Stimulated activated CD8-positive, alpha-beta memory T cell treated with anti-CD3 and anti-CD28 coated beads, Interleukin-4, amount 100 ng/mL, for 48 hours (primary cell): ENCODE results near the gene HS6ST3.

ENCODE experiments used
- DNase-seq: peaks from one replicate; pipeline ENCODE4 v3.0.0-alpha.2; 2020

HS6ST3 gene

DNA sequence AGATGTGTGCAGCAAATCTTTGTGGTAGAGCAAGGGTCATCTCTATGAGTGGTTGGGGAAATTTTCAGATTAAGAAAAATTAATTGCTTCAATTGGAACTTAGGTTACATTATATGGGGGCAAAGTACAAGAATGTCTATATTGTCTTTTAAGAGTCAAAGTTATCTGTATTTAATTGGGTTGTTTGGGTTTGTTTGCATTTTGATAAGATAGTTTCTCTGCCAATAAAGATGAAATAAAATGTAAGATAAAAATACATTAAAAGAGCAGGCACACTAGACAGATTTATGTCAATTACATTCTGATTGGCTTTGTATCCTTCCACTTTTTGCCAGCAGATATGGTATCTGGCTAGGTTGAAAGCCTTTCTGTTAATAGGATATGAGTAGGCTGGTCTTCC, 587.1 kb downstream of the HS6ST3 start:
- DNase-seq, result no peak

DNA sequence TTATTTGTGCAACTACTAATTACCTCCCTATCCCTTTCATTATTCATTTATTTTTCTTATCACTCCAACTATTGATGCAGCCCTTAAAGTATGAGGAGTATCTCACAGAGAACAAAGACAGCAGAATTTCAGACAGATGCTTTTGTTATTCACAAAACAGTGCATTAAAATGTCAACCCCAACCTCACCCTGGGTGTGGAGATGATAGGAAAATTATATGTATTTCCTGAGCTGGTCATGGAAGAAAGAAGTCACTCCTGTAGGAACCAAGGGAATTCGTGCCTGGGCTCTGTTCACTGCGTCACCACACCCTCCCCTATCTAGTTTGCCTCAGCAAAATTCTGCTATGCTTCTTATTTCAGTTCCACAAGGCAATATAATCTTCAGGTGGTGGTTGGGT, 588.9 kb downstream of the HS6ST3 start:
- DNase-seq, result no peak

DNA sequence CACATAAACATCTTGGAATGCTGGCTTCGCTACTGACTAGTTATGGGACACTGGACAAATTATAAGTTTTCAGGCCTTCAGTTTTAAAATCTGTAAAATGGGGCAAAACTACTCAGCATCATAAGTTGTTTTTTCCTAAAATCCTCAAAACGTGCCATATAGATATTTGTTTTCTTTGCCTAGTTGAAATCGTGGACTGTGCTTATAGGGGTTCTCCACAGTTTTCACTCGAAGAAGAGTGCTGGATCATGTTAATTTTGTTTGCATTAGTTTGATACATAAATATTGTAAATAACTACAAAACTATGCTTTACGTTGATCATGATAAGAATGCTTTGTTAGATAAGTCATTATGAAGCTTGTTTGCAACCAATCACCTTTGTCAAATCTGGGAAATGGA, 591.0 kb downstream of the HS6ST3 start:
- DNase-seq, result no peak

DNA sequence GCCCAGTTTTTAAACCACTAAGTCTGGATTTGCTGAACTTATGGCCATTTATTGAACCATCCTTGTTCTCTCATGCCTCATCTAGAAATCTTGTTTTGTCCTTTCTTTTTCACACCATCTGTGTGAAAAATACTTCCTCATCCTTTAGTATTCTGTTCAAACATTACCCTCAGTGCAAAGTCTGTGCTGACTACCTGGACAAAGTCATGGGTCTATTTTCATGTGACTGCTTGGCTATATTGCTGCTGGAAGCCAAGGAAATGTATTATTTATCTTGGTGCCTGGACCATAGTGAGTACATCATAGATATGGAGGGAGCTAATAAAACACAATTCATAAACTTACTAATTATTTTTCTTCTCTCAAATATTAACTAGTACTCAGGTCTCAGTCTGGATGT, 591.9 kb downstream of the HS6ST3 start:
- DNase-seq, result no peak

DNA sequence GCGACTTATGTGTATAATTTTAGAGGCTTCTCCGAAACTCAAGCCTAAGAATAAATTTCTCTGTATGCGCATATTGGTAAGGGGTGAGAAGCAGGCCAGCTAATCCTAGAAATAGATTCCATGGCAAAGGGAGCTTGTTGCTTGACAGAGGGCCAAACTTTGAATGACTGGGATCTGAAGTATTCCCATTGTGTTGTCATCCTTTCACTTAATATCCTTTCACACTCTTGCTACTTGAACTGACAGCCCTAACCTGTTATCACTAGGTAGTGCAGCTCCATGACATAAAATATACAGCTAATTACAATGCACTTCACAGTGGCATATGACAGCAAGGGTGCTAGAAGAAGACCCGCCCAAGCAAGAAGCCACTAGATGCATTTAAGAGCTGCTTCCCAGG, 594.6 kb downstream of the HS6ST3 start:
- DNase-seq, result no peak

DNA sequence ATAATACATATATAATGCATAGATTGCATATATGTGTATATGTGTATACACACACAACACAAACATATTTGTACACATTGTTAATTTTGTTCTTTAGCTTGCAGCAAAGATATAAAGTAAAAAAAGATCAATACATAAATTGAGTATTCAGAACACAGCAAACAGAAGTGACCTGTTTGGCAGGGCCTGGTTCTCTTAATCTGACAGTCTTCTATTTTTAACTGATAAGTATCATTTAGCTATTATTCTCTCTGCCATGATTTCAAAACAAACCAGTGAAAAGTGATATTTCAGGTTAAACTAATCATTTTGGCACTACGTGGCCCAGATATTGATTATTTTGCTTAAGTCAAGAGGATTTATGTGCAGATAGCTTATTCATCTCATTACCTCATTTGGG, 595.0 kb downstream of the HS6ST3 start:
- no peak for DNase-seq

DNA sequence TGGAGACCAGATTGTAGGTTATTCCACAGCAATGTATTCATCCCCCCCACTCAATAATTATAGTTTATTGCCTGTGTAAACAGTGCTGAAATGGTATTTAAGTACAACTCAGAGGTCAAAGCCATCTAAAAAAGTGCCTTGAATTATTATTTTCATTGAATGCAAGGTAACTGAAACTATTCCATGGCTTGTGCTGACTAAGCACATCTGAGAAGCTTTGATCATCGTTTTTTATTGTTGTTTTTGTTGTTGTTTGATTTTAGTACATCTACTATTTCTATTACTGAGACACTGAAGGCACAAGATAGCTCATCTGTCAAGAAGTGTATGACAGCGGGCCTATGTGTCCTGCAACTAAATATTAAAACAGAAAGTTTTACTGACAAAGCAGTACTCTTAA, 596.4 kb downstream of the HS6ST3 start:
- no peak for DNase-seq

DNA sequence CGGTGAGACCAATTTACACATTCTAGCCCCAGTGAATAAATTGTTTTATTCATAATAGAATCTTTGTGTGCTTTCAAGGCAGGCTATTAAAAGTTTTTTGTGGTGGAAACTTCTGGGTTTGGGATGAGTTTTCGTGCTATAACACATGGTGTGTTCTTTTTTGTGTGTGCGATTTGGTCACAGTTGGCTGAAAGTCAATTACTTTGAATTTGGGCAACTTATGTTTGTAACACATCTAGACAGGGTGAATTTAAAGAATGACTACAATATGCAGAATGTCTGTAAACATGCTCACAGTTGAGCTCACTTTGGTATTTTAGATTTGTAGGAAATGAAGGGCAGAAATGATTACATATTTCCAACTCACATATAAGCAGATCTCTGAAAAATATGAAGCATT, 597.3 kb downstream of the HS6ST3 start:
- no peak for DNase-seq

DNA sequence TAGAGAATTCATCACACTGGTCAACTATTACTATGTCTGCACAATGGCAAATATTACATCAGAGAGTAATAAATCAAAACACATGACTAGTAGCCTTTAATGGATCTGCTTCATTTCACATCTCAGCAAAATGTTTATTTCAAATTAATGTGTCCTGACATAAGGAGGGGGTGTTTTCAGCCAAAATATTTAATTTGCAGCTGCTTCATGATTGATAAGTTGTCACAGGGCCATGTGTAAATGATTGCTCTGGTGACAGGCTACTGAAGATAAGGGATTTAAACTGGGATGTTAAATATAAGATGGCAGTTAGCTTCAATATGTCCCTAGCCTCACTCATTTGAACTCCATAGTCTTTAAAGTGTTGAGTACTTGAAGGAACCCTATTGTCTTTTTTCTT, 601.1 kb downstream of the HS6ST3 start:
- DNase-seq, result no peak

DNA sequence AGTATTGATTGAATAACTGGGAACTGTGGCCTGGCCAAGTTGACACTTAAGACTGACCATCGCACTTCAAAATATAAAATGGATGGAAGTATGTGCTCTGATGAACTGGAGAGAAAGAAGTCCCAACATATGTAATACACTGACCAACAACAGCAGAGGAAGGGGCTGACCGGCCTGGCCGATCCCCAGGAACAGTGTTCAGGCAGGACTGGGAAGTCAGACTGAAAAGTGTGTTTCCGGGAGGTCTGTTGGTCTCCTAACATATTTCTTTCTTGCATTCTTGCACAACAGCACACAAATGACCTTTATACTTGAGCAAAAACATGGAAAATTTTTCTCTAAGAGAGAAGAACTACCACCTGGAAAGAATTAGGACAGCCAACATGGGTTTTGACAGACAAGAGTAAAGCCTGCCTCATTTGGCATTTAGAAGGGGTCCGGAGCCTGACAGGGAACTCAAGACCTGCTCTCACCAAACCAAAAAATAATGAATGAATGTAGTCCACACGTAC, 606.5 kb downstream of the HS6ST3 start:
- no peak for DNase-seq

DNA sequence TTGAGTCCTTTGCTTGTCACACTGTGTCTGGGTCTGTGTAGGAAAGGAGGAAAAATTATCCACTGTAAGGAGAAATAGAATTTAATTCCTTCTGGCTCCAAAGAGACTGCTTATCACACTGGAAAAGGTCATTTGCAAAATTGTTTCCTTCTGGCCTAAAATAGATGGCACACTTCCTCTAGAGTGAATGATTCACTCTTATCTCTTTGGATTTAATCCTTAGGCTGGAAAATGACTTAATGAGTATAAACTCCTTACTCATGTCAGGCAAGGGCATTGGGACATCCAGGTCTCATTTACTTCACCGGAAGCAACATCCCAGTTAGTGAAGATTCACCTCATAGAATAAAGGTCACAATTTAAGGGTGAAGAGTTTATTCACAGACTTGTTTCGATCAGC, 610.8 kb downstream of the HS6ST3 start:
- no peak for DNase-seq

DNA sequence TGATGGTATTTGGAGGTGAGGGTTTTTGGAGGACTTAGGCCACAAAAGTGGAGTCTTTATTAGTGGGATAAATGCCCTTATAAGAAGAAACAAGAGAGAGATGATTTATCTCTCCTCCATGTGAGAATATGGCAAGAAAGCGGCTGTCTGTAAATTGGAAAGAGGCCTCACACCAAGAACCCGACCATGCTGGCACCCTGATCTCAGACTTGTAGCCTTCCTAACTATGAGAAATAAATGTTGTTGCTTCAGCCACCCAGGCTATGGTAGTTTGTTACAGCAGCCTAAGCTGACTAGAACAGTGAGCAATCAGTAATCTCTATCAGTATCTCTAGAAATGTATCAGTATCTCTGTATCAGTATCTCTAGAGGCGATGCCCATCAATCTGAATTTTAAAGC, 617.2 kb downstream of the HS6ST3 start:
- DNase-seq, result no peak

DNA sequence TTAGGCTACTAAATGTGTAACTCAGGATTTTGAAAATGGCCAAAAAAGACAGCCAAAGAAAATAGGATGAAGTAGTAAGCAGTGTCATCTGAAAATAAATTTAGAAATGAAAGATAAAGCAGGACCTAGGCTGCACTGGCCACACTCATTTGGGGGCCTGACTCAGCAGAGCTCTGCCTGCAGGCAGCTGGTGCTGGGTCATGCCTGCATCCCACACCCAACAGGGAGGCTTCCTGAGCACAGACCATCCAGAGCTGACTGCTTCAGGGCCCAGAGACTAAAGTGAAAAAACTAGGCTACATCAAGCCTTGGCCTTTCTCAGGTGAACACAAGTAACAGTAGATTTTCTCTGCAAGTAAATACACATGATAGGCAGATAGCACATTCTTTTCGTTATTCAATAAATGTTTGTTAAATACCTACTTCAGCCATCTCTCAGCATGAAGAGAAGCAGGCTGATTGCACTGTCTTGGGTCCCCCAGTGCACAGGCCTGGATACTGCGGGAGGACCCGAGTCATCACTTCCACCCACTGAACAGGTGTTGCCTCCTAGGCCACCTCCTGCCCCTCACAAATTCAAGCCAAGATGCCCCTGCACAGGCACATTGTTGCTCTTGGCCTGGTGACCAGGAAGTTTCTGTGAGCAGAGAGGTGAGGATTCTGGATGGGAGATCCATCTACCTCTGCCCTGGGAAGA, 620.4 kb downstream of the HS6ST3 start:
- no peak for DNase-seq

DNA sequence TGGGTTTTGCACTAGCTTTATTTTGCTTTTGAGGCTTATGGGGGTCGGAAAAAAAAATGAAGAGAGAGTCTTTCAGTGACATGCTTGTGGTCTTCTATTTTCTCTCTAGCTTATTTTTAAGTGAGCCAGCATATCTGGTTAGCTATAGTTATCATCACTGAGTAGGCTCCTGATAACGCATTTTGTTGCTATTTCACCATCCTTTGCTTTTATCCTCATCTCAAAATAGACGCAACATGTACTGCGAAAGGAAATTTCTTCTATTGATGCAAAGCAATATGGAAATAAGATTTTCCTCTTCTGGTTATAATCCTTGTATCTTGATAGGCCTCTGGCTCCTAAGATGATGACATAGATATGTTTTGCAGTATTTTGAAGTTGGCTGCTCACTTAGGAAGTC, 630.5 kb downstream of the HS6ST3 start:
- no peak for DNase-seq

DNA sequence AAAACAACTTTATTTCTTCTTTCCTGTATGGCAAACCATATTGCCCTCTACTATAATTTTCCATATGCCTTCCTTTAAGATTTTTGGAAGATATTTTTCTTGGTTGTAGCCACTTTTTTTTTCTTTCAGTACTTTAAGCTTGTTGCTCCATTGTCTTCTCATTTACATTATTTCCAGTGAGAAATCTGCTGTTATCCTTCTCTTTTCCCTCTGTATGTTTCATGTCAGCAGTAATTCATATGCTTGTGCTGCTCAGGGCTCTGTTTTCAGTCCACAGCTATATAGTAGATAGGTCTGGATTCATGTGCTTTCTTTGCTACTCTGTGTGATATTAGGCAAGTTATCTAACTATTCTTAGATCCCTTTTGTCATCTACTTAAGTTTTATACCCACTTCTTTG, 636.7 kb downstream of the HS6ST3 start:
- no peak for DNase-seq

DNA sequence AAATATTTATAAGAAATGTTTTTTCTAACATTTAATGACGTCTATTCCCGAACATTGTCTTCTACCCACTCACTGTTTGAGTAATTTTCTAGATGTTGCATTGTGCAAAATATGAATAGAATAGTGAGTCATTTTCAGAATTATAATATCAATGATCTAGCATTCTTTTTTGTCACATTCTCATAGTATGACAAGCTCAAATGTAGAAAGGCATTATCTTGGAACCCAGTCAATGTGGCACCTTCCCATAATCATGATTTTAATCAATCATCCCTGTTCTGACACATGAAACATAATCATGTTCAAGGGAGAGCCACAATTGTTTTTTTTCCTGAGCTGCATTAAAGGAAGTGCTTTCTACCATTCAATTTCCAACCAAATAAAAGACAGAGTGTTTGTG, 638.6 kb downstream of the HS6ST3 start:
- no peak for DNase-seq

DNA sequence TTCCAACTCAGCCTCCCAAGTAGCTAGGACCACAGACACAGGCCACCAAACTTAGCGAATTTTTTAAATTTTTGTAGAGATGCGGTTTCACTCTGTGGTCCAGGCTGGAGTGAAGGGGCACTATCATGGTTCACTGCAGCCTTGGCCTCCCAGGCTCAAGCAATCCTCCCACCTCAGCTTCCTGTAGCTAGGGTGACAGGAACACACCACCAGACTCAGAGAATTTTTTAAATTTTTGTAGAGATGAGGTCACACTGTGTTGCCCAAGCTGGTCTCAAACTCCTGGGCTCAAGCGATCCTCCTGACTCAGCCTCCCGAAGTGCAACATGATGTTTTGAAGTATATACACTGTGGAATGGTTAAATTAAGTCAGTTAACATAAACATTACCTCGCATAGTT, 640.8 kb downstream of the HS6ST3 start:
- no peak for DNase-seq

DNA sequence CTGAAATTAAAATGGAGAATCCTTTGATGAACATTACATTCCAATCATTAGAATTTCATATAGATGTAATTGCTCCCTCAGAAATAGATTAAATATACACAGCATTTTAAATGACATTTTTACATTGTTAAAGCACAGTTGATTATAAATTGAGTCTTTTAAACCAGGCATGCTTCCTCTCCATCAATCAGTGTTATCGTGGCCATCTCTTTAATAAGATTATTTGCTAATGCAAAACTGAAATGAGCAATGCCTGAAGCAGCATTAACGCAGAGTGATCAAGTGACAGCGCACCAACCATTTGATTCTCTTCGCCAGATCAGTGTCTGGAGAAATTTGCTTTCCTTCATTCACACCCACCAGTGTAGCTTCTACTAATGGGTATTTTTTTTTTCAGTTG, 644.6 kb downstream of the HS6ST3 start:
- DNase-seq, result no peak

DNA sequence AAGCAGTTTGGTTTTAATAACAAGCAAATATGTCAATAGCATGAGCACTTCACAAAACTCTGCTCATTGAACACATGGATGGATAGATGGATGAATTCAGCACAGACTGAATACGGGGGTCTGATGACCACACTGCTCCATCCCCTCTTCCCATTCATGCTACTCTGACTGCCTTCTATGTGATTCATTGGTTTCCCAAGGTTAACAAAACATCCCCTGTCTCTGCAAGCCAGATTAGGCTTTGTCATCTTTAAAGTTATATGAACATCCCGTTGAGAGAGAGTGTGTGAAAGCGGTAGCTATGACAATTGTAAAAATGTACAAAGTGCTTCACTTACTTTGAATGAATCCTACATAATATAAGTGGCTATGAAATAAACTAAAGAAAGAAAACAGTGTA, 651.9 kb downstream of the HS6ST3 start:
- DNase-seq, result no peak

DNA sequence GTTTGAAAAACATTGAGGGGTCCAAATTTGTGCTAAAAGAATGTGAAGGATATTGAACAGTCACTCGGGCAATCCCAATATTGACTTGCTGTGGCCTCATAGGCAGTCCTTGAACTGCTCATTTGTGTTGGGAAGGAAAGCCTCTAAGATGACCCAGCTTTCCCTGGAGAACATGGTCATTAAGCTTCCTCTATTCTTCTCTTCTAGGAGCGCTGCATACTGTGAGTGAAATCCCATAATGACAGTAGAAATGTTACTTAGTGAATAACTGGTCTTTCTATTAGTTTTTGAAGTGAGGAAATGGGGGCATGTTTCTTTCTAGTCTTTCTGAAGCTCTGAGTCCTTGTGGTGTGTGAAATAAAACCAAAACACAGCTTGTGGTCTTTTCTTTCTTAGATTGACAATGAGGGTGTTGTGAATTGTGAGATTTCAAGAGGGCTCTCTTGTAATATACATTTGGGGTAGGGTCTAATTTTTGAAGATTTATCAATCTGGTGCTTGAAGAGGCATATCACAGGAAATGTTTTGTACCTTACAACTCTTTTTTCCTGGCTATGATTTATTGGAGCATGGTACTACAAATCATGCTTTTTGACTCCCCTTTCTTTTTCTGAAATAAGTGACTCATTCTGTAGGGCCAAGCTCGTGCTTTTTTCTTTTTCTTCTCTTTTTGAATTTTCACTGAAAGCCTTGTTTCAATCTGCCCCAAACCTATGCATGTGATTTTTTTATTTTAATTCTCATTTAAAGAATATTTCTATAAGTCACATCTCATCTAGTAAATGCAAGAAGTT, 653.6 kb downstream of the HS6ST3 start:
- DNase-seq, result no peak

DNA sequence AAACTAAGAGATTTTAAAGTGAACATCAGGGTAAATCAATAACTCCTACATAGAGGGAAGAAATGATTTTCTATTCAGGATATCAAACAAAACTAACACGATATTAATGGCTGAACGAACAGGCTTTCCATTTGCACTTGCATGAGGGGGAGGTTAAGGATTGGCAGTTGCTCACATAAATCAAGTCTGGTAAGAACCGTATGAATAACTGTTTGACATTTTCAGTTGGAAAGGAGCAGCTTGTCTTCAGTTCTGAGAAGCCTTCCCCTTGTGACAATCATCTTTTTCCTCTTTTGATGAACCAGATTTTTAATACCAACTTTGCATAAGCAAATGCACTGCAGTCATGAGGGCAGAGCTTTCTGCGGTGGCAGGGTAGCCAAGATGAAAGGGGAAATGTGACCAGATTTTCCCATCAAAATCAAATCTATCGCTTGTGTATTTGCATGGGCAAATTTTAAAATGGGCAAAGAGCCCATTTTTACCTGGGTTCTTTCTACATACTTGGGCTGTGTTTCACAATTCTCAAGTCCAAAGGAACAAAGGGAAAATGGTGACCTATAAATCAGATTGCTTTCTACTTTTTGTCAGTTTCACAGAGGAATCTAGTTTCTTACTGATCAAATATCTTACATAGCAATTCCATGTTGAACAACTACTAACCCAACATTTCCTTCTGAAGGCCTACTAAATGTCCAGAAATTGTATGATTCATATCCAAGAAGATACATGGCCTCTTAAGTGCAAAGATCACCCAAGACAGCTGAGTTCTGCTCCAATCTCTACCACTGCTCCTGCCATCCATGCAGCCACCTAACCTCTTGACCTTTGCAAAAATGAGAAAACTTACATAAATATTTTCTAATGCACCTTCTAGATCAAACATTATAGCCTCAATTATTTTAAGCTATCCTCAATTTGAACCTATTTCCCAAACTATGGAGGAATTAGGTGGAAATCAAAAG, 654.7 kb downstream of the HS6ST3 start:
- no peak for DNase-seq

DNA sequence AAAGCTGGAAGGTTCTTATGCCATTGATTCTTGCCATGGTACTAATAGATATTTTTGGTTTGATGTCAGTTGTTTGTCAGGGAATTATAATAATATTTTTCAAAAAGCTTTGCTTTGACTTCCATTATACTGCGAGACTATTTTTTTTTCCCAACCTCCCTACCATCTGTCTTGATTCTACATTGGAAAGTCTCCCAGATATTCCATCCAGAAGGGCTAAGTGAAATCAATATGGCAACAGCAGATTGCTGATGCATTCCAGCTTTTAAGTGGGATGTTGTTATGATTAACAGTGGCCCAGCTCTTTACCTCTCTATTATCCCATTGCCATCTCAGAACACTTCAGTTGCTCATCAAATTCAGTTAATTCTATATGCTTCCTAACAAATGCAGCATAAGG, 657.0 kb downstream of the HS6ST3 start:
- no peak for DNase-seq

DNA sequence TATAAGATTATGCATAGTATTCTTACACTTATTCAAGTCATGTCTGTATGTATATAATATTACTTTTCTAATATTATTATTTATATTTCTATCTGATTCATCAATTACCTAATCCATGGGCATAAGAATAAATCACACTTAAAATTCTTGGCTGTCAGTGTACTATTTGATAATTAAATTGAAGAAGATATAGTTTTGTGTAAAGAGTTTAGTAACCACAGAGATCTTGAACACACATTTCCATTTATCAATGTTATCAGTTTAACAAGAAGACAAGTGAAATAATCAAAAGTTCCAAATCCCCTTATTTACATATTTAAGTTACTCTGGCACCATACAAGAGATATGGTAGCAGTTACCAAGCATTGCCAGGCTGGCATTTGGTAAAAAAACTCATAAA, 659.9 kb downstream of the HS6ST3 start:
- no peak for DNase-seq
